GM10248 (cell line): ENCODE data around the gene FSTL5.

ENCODE experiments used
- CTCF ChIA-PET: fragments of 300-600 bp; sonication (Branson Sonifier 250); formaldehyde crosslinking; extraction: SDS; loops from one replicate; lab custom pipeline; 2021; ENCODE audit warnings: antibody characterized with exemption; lab: Yijun Ruan, JAX
- POLR2A ChIA-PET: fragments of 350-650 bp; sonication (Branson Sonifier 250); formaldehyde crosslinking; extraction: SDS; loops from one replicate; lab custom pipeline; 2020; ENCODE audit warnings: antibody characterized with exemption; lab: Yijun Ruan, JAX
- DNase-seq: peaks from one replicate; pipeline ENCODE4 v3.0.0; 2012; ENCODE audit errors: extremely low spot score
- TF ChIP-seq, protein P1 (sequence below): IDR thresholded peaks from 2 replicates; pipeline ENCODE4 v1.5.1; 2012; ENCODE audit warnings: mild to moderate bottlenecking, low read depth; ENCODE audit errors: extremely low read depth, missing control alignments, control extremely low read depth

The FSTL5 gene

DNA sequence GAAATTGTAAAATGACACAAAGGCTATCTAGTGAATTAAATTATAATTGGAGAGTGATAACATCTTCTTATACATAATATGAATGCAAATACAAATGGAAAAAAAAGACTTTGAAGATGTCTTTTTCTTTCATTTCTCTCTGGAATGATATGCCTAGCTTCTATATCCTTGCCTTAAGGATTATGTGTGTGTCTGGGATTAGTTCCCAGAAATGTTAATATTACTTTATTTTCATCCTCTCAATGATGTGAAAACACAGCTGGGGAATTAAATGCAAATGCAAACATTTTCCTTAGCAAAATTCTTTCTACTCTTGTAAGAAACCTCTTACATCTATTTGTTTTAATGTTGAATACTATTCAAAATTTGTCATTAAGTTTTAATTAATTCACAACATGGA lies 441.9 kb downstream of the FSTL5 start:
- ChIA-PET CTCF (no interaction called here), POLR2A (no interaction called here)
- DNase-seq, result no peak
- TF ChIP-seq, protein P1, sequence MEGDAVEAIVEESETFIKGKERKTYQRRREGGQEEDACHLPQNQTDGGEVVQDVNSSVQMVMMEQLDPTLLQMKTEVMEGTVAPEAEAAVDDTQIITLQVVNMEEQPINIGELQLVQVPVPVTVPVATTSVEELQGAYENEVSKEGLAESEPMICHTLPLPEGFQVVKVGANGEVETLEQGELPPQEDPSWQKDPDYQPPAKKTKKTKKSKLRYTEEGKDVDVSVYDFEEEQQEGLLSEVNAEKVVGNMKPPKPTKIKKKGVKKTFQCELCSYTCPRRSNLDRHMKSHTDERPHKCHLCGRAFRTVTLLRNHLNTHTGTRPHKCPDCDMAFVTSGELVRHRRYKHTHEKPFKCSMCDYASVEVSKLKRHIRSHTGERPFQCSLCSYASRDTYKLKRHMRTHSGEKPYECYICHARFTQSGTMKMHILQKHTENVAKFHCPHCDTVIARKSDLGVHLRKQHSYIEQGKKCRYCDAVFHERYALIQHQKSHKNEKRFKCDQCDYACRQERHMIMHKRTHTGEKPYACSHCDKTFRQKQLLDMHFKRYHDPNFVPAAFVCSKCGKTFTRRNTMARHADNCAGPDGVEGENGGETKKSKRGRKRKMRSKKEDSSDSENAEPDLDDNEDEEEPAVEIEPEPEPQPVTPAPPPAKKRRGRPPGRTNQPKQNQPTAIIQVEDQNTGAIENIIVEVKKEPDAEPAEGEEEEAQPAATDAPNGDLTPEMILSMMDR, result no peak

DNA sequence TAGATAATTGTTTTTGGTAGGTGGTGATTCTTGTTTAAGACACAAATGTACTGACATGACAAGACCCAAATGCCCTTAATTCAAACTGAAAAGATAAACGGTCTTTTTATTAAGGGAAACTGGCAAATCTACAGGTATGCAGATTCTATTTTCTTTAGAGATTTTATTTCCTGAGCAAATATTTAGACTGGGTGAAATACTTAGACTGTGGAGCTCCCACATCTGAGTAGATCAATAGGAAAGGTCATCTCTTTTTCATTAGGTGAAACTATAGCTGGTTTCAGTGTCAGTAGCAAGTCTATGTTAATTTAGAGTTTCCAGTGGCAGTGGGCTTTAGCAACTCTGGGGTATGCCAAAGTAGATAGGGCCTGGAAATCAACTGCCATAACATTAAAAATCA lies 446.7 kb downstream of the FSTL5 start:
- DNase-seq, result no peak
- POLR2A ChIA-PET, result no interaction called here
- TF ChIP-seq, protein P1, result no peak
- CTCF ChIA-PET, result interaction anchor here (1.2 kb wide), 1 partner anchor 11 kb away, joined by 3 read pairs; no protein-coding TSS in a partner anchor

DNA sequence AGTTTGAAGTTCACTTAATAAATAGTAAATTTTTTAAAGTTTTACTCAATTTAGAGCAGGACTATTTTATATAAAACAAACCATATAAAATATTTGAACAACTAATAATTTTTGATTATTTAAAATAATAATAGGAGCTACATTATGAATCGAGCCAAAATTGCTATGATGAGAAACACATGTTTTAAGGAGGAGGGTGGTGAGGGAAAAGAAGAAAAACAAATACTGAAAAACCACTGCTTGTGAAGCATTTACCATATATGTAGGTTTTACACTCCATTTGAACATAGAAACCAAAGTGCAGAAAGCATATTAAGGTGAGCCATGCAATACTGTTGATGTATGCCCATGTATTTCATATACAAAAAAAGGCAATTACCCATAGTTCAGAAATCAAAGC lies 448.9 kb downstream of the FSTL5 start:
- no peak for DNase-seq
- POLR2A ChIA-PET, result no interaction called here
- TF ChIP-seq, protein P1, result no peak
- CTCF ChIA-PET, result interaction anchor here (1.1 kb wide), 1 partner anchor 13 kb away, joined by 3 read pairs; no protein-coding TSS in a partner anchor

DNA sequence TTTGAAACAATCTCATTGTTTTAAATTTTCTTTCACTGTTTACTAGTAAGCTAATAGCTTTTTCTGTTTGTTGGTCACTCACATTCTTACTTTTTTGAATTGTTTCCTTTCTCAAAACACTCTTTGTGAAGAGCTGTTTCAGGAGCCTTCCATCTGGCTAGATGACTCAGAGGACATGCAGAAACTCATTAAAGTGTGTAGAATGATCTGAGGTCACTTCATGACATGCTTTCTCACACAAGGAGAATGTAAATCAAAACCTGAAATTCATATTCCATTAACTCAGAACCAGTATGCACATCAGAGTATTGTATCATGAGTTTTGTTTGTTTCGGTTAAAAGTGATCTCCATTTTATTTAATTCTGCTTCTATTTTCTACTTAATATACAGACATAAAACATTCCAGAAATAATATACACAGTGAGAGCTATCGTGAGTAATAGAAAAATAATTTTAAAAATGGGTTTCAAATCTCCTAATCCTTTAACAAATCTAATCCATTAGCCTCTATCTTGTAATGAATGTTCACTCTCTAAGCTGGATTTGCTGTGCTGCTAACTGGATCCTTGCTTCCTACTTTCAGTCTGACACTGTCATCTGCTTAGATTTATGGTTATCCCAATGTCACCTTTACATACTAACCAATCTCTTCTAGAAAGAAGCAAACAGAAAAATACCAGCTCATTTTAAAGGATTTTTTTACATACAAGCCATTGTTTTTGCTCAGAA lies 449.6 kb downstream of the FSTL5 start:
- ChIA-PET POLR2A (no interaction called here), CTCF (interaction anchor here (1.1 kb wide), 1 partner anchor 14 kb away, joined by 3 read pairs; no protein-coding TSS in a partner anchor)
- TF ChIP-seq, protein P1, result no peak
- no peak for DNase-seq

DNA sequence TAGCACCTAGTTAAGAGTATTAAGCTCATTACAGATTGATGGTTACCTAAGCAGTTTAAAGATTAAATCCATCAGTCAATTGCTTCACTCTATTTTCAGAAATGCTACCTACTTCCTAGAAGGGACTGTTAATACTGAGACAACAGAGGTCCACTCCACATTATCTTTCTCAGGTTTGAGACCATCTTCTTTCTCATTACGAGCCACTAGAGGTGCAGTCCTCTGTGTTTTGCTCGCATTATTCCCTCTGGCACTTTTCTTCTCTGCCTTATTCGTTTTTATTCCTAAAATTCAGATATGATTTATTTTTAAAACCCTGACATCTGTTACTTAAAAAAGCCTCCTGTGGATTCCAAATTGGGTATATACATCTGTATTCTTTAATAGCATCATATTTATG lies 459.1 kb downstream of the FSTL5 start:
- DNase-seq, result no peak
- ChIA-PET CTCF (no interaction called here), POLR2A (no interaction called here)
- TF ChIP-seq, protein P1, result no peak

DNA sequence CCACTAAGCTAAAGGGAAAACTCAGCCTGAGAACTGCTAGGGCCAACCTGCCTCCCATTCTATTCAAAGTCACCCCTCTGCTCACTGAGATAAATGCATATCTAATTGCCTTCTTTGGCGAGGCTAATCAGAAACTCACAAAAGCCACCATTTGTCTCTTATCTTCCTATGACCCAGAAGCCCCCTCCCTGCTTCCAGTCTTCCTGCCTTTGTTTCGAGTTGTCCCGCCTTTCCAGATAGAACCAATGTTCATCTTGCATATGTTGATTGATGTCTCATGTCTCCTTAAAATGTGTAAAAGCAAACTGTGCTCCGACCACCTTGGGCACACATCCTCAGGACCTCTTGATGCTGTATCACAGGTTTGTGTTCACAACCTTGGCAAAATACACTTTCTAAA lies 459.8 kb downstream of the FSTL5 start:
- TF ChIP-seq, protein P1, result no peak
- DNase-seq, result no peak
- ChIA-PET POLR2A (no interaction called here), CTCF (no interaction called here)

DNA sequence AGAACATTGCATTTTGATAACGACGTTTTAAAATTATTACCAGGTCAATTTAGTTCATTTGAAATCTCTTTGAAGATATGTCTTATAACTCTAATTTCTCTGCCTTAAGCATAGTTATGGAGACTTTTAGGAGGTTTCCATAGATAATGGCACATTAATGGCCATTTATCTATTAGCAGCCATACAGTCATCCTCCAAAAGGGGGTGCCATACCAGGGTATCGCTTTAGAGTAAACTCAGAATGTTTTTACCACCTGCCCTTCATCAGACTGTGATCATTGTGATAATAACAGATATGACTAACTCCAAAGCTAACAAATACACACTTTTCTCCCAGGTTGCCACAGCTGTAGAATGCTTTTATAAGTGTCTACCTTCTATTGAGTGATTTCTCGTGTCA lies 461.5 kb downstream of the FSTL5 start:
- TF ChIP-seq, protein P1, result no peak
- CTCF ChIA-PET, result interaction anchor here (1.9 kb wide), 1 partner anchor 26 kb away, joined by 4 read pairs; no protein-coding TSS in a partner anchor
- POLR2A ChIA-PET, result no interaction called here
- DNase-seq, result no peak
